Keratinocyte (primary cell): ENCODE measurements around the gene ITGB2. TPM values are rescaled to one million over a fixed set of nuclear protein-coding genes. Genes with fewer than 3 reads are reported as not detected.

Experiments used
- DNase-seq: peaks from one replicate; pipeline ENCODE4 v3.0.0-alpha.2; 2011; ENCODE audit warnings: low read depth, missing footprints, low spot score
- FAIRE-seq: peaks from 2 replicates; lab custom pipeline; 2011; peaks lifted over from hg19 to GRCh38; lab: Jason Lieb, UNC
- H2AFZ ChIP-seq: 2 replicates; pipeline ENCODE4 v1.6.0; 2012; ENCODE audit warnings: low read length, control low read depth, inconsistent platforms; ENCODE audit not compliant: control insufficient read depth
- H3K27ac ChIP-seq: 2 replicates; pipeline ENCODE4 v1.5.1; 2011; ENCODE audit warnings: low read length; ENCODE audit not compliant: control insufficient read depth, insufficient read depth
- H3K27me3 ChIP-seq: 3 replicates; pipeline ENCODE4 v1.6.0; 2011; ENCODE audit warnings: low read length; ENCODE audit not compliant: control insufficient read depth, insufficient read depth; ENCODE audit errors: extremely low read depth
- H3K36me3 ChIP-seq, 2 experiments: 2 replicates in 1 of 2; 3 replicates in 1 of 2; pipeline ENCODE4 v1.5.1; 2011; ENCODE audit warnings: low read length in 2 of 2, mild to moderate bottlenecking in 1 of 2; ENCODE audit not compliant: control insufficient read depth in 2 of 2, insufficient read depth in 2 of 2; ENCODE audit errors: extremely low read depth in 1 of 2
- H3K4me1 ChIP-seq: 3 replicates; pipeline ENCODE4 v1.5.1; 2011; ENCODE audit warnings: low read length; ENCODE audit not compliant: control insufficient read depth, insufficient read depth; ENCODE audit errors: extremely low read depth
- H3K4me2 ChIP-seq: 3 replicates; pipeline ENCODE4 v1.6.0; 2011; ENCODE audit warnings: low read depth, low read length; ENCODE audit not compliant: control insufficient read depth, insufficient read depth; ENCODE audit errors: extremely low read depth
- H3K4me3 ChIP-seq, 3 experiments: fragments of 200-600 bp in 1 of 3; sonication (generic) in 1 of 3; 2 replicates in 2 of 3; 3 replicates in 1 of 3; pipeline ENCODE4 v1.5.1; 2011 to 2016; ENCODE audit warnings: low read length in 3 of 3, mild to moderate bottlenecking in 3 of 3, control low read depth in 2 of 3, inconsistent platforms in 1 of 3, low read depth in 1 of 3, mixed read lengths in 1 of 3, mixed run types in 1 of 3, moderate library complexity in 1 of 3; ENCODE audit not compliant: control insufficient read depth in 2 of 3, insufficient read depth in 2 of 3; ENCODE audit errors: extremely low read depth in 1 of 3
- H3K79me2 ChIP-seq: 2 replicates; pipeline ENCODE4 v1.6.0; 2012; ENCODE audit warnings: low read length; ENCODE audit not compliant: control insufficient read depth, insufficient read depth
- H3K9ac ChIP-seq: 3 replicates; pipeline ENCODE4 v1.6.0; 2011; ENCODE audit warnings: low read length; ENCODE audit not compliant: control insufficient read depth, insufficient read depth; ENCODE audit errors: extremely low read depth
- H3K9me1 ChIP-seq: 3 replicates; pipeline ENCODE4 v1.6.0; 2011; ENCODE audit warnings: low read length; ENCODE audit not compliant: control insufficient read depth, insufficient read depth; ENCODE audit errors: extremely low read depth
- H3K9me3 ChIP-seq: 2 replicates; pipeline ENCODE4 v1.5.1; 2012; ENCODE audit warnings: low read depth, low read length; ENCODE audit not compliant: control insufficient read depth
- H4K20me1 ChIP-seq: 3 replicates; pipeline ENCODE4 v1.6.0; 2011; ENCODE audit warnings: low read length; ENCODE audit not compliant: control insufficient read depth, insufficient read depth; ENCODE audit errors: extremely low read depth
- CTCF ChIP-seq, 3 experiments: IDR thresholded peaks in 1 of 3; conservative IDR thresholded peaks in 1 of 3; optimal IDR thresholded peaks in 1 of 3; 2 replicates in 2 of 3; 3 replicates in 1 of 3; pipeline versions ENCODE3 to v1.5.1; 2011; ENCODE audit warnings: low read length in 3 of 3, mild to moderate bottlenecking in 3 of 3, moderate library complexity in 2 of 3, control low read depth in 1 of 3, inconsistent platforms in 1 of 3; ENCODE audit not compliant: insufficient read depth in 2 of 3; ENCODE audit errors: extremely low read depth in 1 of 3
- EZH2 ChIP-seq: IDR thresholded peaks from one replicate; pipeline ENCODE4 v1.6.1; 2012; ENCODE audit warnings: inconsistent platforms, mild to moderate bottlenecking, low read length, moderate library complexity
- dilution Hi-C: fragments of 300-500 bp; cut with MboI; formaldehyde crosslinking; loops from one replicate; pipeline ENCODE4 v1.7.0; 2020; ENCODE audit warnings: low sequenced_read_pairs; ENCODE audit not compliant: extremely low pct_ligation_motif_present
- polyA plus RNA-seq, 5 experiments: library from polyadenylated mRNA; depleted of rRNA in 3 of 5; stranded (reverse) in 3 of 5; stranded (forward) in 1 of 5; unstranded in 1 of 5; fragments of >200 nt; gene quantifications; 1 replicate in 1 of 5; 2 replicates in 3 of 5; 3 replicates in 1 of 5; pipeline versions ENCODE4 v1.2.1 to v1.2.3, GENCODE V29; 2011 to 2012; ENCODE audit warnings: missing spikeins in 2 of 5, low read depth in 1 of 5, low replicate concordance in 1 of 5

The ITGB2 gene
- polyA plus RNA-seq, 1 donor (not counting 4 experiments of a cell fraction or from before 2014, with no cell fraction given): 0.55 TPM

GRCh38 chr21:44934276-44934675 is 13.6 kb upstream of the ITGB2 start:
- H3K4me1 ChIP-seq: peaks cover 20% of the 10 kb centered on the region
- dilution Hi-C loops: no loop called here
- H3K36me3 ChIP-seq: no peaks in the 10 kb centered on the region
- H3K27ac ChIP-seq: no peak overlapping the region
- no peaks in the 10 kb centered on the region for H3K79me2 ChIP-seq
- no peaks in the 10 kb centered on the region for H4K20me1 ChIP-seq
- no peak overlapping the region for H3K4me3 ChIP-seq
- no peak for DNase-seq
- no peak overlapping the region for H3K9ac ChIP-seq
- peaks cover 24% of the 10 kb centered on the region for H3K27me3 ChIP-seq
- no peaks in the 10 kb centered on the region for H3K9me1 ChIP-seq
- no peak overlapping the region for H2AFZ ChIP-seq
- H3K4me2 ChIP-seq: no peak overlapping the region
- no peak for FAIRE-seq
- no peaks in the 10 kb centered on the region for H3K9me3 ChIP-seq
- TF ChIP-seq CTCF (optimal IDR thresholded peaks at IDR 0.05 in 1 of 3, IDR thresholded peaks at IDR 0.05 in 1 of 3, conservative IDR thresholded peaks at IDR 0.05 in 1 of 3; ENCODE audit: extremely low read depth in 1 of 3, insufficient read depth in 2 of 3, low read length in 3 of 3) (no peak), EZH2 (no peak)

- H3K27me3 ChIP-seq: peaks cover 24% of the 10 kb centered on the region
- no peak overlapping the region for H3K4me3 ChIP-seq
- no peaks in the 10 kb centered on the region for H3K36me3 ChIP-seq
- no peaks in the 10 kb centered on the region for H3K9me3 ChIP-seq
- FAIRE-seq (no peak), DNase-seq (no peak)
- H3K4me1 ChIP-seq: peaks cover 20% of the 10 kb centered on the region
- H4K20me1 ChIP-seq: no peaks in the 10 kb centered on the region
- H3K9me1 ChIP-seq: no peaks in the 10 kb centered on the region
- no peak for TF ChIP-seq CTCF (optimal IDR thresholded peaks at IDR 0.05 in 1 of 3, IDR thresholded peaks at IDR 0.05 in 1 of 3, conservative IDR thresholded peaks at IDR 0.05 in 1 of 3; ENCODE audit: extremely low read depth in 1 of 3, insufficient read depth in 2 of 3, low read length in 3 of 3)
- TF ChIP-seq EZH2: no peak
- dilution Hi-C loops: no loop called here
- H3K4me2 ChIP-seq: no peak overlapping the region
- no peak overlapping the region for H3K9ac ChIP-seq
- H3K79me2 ChIP-seq: no peaks in the 10 kb centered on the region
- H3K27ac ChIP-seq: no peak overlapping the region
- H2AFZ ChIP-seq: no peak overlapping the region
Measured at GRCh38 chr21:44933918-44934260, 13.2 kb upstream of the ITGB2 start.
